TTC549 (cell line): ENCODE data around the gene APBA1.
"Not testable (repeated sequence)": the region's sequence is repeated elsewhere in the genome, so short reads cannot be mapped to it uniquely, and the experiment has no call there.

Experiments used
- FAIRE-seq: peaks from 2 replicates; lab custom pipeline; 2012; peaks lifted over from hg19 to GRCh38; lab: Jason Lieb, UNC

The APBA1 gene

DNA sequence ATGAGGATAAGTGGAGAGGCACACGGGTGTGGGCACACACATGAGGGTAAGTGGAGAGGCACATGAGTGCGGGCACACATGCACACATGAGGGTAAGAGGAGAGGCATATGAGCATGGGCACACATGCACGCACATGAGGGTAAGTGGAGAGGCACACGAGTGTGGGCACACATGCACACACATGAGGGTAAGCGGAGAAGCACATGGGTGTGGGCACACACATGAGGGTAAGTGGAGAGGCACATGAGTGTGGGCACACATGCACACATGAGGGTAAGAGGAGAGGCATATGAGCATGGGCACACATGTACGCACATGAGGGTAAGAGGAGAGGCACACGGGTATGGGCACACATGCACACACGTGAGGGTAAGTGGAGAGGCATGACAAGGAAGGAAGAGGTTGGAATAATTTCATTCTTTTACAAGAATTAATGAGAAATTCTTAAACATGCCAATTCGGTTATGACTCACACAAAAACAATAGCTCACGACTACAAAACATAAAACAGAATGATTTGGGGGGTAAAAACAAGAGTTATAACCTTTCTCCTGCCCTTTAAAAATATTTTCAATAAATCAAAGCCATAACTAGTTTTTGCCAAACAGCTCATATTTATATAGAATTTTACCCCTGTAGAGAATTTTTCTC is 67.5 kb downstream of the APBA1 start:
- FAIRE-seq = no peak

DNA sequence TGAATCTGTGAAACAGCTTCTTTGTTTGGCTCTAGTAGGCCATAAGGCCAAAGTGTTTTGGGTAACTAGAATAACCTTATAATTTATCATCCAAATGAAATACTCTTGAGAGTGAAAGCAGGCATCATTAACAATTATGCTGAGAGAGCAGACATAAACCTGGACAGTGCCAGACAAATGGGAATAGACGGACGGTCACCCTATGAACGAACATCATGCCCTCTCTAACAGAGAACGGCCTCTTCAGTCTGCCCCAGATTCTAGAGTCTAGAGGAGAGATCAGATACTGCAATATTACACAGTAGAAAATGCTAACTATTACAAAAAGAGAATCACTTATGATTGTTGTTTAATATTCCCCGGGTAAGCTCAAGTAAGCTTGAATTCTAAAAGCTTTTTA is 68.5 kb downstream of the APBA1 start:
- FAIRE-seq = no peak

DNA sequence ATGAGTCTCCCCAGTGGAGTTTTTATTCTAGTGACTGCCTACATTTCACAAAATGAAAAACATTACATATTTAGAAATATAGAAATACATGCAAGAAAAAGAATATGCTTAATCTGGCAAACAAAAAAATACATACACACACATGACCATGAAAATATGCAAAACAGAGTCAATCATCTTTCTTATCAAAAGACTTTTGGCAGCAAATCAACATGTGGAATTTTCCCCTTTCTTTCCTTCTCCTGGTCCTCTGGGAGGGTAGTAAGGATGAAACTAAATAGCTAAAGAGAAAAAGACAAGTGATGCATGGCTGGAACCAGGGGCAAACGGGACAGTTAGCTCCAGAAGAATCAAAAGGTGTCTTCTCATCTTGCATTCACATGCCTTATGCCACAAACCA is 69.4 kb downstream of the APBA1 start:
- no peak for FAIRE-seq

DNA sequence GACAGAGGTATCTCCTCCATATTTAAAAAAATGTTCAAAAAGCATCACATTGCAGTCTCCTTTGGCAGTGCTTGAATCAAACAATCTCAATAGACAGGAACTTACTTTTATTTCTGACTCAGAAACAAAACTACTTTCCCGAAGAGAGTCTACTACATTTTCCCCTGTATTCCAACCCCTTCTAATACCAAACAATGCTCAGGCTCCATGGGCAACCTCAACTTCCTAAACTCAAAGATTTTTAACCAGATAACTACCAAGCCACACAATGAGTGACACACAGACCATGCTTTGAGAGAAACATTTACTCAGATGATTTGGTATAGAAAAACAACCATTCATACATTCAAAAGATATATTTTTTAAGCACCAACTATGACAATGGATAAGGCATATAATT is 70.5 kb downstream of the APBA1 start:
- no peak for FAIRE-seq

DNA sequence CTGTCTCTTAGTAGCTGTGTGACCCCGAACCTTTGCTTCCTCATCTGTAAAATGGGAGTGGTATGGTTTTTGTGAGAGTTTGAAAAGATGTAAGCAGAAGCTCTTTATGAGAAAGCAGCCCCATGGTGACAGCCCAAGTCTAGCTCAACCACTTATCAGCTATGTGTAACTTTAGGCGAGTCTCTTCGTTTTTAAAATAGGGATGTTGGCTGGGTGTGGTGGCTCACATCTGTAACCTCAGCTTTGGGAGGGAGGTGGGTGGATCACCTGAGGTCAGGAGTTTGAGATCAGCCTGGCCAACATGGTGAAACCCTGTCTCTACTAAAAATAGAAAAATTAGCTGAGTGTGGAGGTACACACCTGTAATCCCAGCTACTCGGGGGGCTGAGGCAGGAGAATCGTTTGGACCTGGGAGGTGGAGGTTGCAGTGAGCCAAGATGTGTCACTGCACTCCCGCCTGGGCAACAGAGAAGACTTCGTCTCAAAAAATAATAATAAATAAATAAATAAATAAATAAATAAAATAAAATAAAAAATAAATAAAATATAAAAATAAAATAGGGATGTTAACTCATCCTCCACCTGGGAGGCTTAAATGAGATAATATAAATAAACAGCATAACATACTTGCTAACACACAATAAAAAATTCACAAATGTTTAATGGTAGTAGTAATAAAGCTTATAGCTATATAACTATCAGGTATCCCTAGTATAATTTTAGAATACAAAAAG is 71.7 kb downstream of the APBA1 start:
- FAIRE-seq = no peak

DNA sequence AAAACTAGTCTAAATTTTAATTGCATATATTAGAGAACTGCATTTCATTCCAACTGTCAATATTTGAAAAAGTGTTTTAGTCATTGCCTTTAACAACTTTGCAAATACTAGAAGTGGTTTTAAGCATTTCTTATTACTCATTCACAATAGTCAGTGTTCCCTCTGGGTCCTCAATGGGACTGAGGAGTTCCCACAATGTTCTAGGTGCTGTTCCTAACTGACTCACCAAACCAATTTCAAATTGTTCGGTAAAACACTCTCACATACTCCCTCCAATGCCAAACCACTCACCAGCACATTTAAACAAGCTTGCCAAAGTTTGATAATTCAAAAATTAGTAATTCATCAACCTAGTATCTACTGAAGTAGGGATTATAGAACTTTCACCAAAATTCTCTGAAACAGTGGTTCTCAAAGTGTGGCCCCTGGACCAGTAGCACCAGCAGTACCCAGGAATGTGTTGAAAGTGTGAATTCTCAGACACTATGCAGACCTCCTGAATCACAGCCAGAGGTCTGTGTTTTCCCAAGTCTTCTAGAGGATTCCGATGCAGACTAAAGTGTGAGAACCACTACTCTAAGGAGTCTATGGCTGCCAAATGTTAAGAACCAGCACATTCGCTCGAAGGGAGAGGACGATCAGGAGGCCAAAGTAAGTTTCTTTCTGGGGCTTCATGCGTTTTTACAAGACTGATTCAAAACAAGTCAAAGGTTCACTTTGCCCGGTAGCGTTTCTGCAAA is 72.8 kb downstream of the APBA1 start:
- no peak for FAIRE-seq

DNA sequence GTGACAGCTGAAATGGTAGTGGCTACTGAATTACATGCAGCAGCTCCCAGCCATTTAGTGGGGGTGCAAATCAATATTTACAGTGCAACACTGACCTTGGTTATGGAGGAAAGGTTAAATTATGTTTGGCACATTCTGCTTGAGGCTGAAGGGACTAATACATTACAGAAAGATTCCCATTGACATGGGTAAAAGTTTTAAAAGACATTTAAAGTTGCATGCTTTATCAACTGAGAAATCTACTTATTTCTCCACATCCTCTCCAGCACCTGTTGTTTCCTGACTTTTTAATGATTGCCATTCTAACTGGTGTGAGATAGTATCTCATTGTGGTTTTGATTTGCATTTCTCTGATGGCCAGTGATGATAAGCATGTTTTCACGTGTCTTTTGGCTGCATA is 75.3 kb downstream of the APBA1 start:
- not testable (repeated sequence) for FAIRE-seq

DNA sequence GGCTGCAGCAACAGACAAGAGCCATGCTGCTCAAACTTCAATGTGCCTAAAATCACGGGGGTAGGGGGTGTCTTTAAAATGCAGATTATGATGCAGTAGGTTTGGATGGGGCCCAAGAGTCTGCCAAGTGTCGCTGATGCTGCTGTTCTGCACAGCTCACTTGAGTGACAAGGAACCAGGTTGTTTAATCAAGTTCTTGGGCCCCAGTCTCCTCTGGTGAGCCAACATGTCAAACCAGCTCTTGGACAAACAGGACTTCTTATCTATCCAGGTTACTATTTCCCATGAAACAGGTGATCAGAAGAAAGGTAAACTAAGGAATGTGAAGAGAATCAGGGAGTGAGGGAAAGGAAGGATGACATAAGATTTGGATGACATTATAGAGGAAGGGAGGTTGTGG is 78.0 kb downstream of the APBA1 start:
- no peak for FAIRE-seq

DNA sequence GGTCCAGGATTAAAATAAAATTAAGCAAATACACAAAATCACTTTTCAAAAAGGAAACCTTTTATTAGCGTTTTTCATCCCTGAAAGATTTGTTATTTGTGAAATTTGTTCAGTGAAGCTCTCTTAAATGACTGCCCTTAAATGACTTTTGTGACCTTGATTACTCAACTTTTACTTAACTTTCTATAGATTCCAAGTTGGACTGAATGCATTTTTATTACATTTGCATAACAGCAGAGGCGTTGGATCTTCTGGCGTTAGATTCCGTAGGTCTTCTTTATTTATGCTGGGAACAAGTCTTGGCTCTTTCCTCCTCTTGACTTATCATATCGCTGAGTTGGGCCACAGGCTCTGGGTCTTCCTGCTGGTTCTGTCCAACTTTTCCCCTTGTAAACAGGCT is 78.4 kb downstream of the APBA1 start:
- no peak for FAIRE-seq

DNA sequence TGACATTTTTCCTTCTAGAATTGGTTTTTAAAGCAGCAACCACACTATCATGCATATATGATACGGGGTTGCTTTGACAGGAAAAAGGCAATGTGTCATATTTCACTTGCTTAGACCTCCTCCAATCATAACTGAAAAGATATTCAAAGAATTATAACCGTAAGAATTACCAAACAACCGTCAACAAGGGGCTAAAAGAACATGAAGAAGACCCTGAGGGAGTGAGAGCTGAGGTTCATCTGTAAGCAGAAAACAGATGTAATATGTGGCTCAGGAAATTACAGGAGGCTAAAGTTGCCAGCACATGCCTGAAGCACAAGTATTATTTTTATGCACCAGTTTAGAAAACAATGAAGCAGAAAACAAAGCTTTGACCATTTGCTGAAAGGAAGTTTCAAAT is 78.9 kb downstream of the APBA1 start:
- FAIRE-seq = no peak

DNA sequence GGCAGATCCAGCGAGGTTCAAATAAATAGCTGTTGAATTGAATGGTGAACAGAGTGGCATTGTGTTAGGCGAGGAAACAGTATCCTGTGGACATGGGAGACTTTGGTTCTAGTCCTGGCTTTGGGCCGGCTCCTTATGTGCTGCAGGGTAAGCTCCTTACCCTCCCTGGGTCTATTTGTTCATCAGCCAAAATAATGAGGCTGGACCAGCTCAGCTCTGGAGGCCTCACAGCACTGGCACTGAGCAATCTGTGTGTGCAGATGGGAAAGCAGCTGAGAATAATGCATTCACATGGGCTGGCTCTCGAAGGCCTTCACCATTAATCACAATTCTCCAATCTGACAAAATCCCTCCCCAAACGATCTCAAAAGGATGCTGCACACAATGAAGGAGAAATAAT is 81.9 kb downstream of the APBA1 start:
- FAIRE-seq = no peak

DNA sequence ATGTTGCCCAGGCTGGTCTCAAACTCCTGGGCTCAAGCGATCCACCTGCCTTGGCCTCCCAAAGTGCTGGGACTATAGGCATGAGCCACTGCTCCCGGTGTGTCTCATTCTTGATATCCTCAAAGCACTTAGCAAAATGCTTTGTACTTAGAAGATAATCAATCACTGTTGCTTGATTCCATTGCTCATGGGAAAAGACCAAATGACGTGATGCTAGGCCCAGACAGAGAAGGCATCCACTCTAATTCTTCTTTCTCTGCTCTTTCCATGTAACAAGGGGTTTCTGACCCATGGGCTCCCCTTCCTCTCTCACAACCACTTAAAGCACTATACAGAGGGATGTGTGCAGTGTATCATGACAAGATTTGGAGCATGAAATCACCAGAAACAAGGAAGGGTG is 83.0 kb downstream of the APBA1 start:
- FAIRE-seq = no peak

DNA sequence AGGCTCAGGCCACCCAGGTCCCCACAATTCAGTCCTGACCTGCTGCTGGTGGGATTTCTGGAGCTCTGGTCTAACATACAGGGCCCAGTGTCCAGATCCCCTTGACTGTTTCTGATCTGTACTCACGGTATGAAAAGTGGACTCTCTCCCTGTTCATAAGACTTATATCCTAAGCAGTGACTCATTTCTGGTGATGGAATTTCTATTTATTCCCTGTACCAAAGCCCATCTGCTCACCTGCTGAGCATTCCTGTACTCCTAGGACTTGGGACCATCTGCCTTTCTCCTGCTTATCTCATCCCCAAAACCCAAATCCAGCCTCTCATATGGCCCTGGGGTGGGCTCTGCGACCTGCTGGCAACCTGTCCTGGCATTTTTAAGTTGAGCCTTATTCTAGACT is 86.6 kb downstream of the APBA1 start:
- no peak for FAIRE-seq

DNA sequence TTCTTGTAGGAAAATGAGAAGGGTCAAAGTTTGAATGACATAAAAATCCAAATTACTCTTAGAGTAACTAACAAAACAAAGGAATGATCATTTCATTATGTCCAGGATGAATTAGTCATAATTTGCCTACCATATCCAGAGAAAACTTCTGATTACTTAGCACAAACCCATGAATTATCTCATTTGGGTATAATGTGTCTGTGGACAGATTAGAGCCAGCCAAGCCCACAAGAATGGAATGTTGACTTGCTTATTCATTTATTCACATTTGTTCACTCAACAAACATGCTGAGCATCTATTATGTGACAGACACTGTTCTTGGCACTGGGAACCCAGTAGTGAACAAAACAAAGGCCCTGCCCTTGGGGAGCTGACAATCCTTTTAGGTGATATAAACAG is 87.4 kb downstream of the APBA1 start:
- FAIRE-seq = no peak

DNA sequence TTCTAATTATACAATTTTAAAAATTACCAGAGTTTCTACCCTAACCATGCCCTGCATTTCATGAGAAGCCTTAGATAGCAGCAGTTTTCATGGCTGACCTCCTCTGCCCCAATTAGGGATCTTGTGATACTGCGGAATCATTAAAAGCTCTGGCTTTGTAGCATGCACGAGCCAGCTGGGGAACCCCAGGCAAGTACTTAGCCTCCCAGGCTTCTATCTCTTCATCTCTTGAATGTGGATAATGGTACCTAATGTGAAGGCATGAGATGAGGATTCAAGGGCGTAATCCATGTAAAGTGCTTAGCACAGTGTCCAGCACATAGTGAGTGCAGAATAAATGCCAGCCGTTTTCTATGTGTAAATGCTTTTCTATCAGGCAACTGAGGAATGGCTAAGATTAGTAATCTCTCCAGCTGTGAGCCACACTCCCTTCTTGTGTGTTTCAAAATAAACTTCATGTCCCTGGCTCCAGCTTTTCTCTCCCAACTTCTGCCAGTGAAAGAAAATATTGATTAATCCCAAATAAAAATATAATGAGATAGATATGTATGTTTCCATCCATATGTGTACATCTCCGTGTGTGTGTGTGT is 88.4 kb downstream of the APBA1 start:
- FAIRE-seq = no peak

DNA sequence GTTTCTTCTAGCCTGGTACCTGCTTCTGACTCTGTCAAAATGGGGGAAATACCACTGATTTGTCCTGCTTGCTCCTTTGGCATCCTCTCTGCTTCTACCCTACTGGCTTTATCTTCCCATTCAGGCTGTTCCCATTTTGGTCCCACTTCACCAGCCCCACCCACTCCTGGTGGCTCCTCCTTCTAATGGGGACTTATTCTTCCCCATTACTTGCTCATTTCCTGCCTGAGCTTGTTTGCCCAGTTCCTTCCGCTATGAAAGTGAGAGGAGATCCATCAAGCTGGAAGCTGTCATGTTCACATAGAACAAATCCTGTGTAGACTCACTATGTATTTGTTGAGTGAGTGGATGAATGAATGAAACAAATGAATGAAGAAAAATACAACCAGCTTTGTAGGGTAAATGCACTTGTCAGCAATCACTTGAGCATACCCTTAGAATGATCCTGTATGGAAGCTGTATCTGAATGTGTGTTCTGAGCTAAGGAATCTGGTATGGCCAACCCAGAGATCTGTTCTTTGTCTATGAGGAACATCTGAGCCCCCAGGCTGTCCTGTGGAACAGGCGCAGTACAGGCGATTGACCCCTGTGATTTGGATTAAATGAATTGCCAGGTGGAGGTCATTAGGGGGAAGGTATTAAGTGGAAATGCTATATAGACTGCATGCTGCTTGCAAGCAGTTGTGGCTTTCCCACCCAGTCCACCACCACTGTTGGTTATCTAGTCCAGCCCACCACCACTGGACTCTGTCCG is 89.5 kb downstream of the APBA1 start:
- FAIRE-seq = no peak

DNA sequence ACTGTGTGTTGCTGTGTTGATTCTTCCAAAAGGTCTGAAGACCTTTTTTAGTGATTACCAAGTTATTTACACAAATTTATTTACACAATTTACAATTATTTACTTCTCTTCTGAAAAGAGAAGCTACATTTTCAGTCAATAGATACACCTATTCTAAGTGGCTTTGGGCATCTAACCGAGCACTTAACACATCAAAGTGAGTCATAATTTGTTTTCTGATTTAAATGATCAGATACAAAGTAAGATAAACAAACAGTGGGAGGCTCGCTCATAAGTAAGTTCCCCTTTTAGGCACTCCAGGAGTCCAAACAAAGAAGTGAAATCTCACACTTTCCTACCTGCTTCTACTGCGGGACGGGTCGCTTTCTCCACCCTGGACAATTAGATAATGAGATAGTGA is 90.2 kb downstream of the APBA1 start:
- no peak for FAIRE-seq

DNA sequence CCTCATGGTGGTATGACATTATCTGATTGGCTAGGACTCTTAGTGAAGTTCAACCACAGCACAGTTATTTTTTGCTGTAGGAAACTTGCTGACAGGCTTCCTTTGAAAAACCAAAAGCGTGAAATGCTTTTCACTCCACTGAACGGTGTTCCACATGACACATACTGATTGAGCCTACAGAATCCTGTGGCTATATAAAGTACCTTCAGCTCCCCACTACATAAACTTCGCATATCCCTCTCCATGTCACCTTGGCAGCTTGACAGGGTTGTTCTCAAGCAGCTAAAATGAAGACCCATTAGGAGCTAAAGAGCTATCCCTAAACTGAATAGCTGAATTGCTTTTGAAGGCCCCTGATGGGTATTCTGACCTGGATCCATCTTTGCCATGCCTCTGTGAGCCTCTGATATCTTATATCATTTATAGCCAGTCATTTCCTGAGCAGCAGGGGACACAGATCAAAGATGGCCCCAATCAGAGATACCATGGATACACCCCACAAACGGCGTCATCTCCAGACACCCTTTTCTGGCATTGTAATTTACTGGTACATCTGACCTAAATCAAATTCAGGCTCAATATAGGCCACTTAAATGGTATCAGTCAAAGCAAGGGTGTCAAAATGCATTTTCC is 91.5 kb downstream of the APBA1 start:
- no peak for FAIRE-seq

DNA sequence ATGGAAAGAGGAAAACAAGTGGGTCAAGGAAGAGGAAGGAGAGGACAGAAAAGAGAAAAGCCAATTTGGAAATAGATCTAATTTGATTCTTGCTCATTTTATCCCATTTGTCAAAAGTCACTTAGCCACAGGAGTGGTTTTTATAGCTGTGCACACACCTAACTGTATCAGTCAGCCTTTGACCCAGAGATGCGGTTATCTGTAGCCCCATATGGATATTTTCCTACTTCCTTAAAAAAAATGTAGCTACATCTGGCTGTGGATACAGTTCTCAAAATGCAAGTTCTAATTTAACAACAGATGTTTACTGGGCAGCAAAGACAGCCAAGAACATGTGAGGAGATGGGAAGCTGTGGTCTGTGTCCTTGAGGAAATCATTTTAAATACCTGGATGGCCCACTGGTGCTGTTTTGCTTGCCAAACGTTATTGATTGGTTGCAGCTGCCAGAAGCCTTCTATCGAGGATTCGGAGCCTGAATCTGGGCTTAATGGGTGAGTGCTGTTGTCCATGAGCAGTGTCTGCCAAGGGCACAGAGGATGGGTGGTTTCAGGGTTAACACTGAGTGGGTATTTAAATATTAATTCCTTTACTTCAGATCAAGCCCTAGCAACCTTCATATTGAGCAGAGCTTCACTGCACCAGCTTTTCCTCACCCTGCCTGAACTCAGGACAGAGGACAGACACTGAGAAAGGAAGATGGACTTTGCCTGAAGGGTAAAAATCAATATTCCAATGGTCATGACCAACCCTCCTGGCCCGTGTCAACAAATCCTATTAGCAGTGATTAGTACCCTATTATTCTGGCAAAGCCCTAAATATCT is 92.2 kb downstream of the APBA1 start:
- FAIRE-seq = no peak

DNA sequence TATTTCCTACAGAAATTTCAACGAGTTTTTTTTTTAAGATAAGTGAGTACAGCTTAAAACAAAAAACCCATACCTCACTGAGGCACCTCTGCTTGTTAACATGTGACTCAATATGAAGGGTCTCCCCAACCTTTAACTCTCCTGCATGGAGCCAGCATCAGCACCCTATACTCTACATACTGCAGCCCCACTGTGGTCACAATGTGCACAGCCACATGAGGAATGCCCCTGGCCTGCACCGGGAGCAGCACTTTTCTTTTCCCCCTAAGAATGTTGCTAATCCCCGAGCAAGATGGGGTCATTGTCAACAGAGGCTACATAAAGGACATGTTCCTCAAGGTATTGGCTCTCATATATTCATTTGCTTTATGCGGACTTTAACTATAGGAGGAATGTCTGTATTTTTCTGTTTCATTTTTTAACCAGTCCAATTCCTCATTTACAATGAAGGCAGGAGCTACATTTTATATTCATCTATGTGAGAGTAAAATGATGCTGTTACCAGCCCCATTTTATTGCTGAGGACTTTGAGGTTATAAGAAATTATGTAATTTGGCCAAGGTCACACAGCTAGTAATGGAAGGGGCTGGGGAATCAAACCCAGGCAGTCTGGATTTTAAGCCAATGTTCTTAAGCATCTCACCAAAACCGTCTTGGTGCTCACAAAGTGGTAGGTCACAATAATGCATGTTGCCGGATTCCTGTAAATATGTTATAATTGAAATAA is 93.0 kb downstream of the APBA1 start:
- FAIRE-seq = no peak
